ENCODE data around the gene R3HDML.

R3HDML gene

DNA sequence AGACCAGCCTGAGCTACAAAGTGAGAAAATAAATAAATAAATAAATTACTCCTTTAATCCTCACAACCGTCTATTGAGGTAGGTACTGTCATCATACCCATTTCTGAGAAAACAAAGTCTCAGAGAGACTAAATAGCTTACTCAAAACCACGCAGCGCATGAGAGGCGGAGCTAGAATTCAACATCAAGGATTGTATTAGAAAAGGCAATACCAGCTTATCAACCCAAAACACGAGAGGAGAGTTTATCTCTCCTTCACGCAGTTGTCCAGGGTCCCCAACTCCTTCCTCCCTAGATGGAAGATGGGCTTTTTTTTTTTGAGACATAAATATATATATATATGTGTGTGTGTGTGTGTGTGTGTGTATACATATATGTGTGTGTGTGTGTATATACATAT lies 30.9 kb downstream of the R3HDML start:
- DNase-seq, result no peak

DNA sequence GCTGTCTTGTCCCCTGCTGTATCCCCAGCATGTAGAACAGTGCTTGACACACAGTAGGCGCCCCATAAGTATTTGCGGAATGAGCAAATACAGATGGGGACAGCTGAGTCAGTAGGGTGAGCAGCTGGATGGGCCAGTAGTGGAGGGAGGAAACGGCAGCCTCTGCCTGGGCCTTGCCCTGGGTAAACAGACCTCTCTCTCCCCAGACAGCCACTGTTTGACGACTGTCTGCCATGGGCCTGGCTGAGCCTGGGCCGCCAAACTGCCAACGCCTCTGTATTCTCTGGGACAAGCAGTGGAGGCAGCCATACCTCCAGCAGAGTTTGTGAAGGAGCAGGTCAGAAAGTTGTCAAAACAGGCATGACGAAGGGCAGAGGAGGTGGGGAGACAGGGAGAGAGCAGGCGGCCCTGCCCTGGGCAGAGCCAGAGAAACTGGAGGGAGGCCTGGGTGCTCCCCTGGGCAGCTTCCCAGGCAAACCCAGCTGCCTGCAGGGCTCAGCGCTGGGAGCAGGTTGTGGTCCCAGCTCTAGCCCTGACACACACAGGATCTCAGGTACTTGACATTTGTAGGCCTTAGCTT lies 33.9 kb downstream of the R3HDML start:
- DNase-seq, result no peak

GRCh38 chr20:44382641-44383040 lies 45.8 kb downstream of the R3HDML start:
- no peak for DNase-seq

DNA sequence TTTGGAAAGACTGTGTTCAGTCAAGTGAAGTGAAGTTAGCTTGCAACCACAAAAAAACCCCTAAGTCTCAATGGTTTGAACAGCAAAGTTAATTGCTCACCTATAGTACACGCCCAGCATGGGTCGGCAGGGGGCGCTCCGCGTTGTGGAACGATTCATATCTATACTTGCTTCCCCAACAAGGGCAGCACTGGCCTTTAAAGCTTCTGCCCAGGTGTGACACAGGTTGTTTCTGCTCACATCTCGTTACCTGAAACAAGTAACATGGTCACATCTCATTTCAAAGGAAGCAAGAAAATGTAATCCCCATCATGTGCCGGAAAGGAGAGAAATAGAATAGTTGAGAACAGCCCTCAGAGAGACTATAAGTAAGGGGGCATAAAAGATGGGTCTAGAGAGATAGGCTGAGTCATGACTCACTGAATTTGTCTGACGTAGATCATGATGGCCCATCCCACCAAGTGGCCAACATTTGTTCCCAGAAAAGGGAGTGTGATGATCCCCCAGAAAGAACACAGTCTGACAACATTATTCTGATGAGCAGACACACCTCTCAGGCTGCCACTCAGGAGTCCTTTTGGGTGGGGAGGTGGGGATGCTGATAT lies 47.7 kb downstream of the R3HDML start:
- DNase-seq, result peak; percentile 44

GRCh38 chr20:44388466-44389023 lies 51.7 kb downstream of the R3HDML start:
- DNase-seq, result peak; percentile 16

DNA sequence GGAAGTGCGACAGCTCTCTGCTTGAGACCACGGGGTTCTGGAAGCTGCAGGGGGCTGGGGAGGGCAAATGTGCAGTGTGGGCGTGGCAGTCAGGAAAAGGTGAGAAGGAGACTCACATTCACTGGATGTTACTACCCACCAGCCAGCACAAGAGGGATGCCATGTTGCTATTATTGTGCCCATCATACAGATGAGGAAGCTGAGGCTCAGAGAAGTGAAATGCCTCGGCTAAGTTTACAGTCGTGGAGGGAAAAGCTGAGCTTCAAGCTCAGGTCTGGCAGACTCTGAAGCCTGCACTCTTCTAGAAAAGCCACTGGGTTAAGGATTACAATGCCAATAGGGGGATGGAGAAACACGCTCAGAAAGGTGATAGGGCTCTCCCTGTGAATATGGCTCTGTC lies 53.0 kb downstream of the R3HDML start:
- no peak for DNase-seq

DNA sequence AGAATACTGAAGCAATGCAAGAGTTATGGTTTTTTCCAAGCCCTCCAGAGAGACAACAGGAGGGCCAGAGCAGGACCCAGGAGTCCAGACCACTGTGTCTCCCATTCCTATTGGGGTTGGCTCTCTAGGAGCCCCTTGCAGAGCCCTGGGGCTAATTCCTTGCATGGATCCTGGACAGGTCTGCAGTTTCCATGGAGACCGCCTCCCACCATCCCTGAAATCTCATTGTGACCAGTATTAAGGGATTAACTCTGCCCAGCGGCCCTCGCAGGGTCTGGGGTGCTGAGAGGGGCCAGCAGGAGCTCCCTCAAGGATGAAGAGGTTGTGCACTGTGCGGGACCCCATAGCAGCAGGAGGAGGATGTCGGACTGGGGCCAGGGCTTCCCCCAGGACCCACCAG lies 53.4 kb downstream of the R3HDML start:
- DNase-seq, result no peak

DNA sequence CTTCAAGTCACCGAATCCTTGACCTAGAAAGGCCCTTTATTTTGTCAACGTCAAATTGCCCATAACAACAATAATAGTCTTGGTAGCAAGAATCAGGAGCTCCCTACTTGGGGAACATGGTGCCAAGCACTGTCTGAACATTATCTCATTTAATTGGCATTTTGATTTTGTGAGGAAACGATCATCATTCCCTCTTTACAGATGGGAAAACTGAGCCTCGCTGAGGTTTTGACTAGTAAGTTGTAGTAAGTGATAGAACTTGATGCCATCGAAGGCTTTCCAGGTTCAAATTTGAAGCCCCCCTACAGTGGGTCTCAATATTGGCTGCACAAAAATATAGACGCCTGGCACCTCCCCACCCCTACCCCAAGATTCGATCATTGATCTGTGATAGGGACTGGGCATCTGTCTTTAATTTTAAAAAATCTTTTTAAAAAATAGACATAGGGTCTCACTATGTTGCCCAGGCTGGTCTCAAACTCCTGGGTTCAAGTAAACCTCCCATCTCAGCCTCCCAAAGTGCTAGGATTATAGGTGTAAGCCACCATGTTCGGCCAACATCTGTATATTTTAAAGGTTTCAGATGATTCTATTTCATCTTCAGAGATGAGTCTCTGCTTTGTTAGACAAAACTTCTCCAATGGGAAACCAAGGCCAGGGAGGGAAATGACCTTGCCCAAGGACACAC lies 55.4 kb downstream of the R3HDML start:
- DNase-seq, result no peak

- no peak for DNase-seq
Measured at GRCh38 chr20:44392776-44393607, 56.1 kb downstream of the R3HDML start.

- DNase-seq, result no peak
Measured at GRCh38 chr20:44393608-44394451, 57.0 kb downstream of the R3HDML start.

DNA sequence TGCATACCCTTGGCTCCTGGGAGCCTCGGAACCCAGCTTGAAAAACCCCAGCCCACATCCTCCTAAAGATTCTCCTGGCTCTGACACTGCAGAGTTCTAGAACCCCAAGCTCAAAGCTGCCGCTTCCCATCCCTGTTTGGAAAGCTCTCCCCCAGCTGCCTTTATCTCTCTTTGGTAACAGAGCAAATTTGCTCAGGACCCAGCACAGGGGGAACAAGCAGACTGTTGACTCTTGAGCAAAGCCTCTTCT lies 57.5 kb downstream of the R3HDML start:
- DNase-seq, result no peak

- DNase-seq, result no peak
Measured at GRCh38 chr20:44394702-44395460, 58.0 kb downstream of the R3HDML start.

GRCh38 chr20:44395461-44396340 lies 58.9 kb downstream of the R3HDML start:
- no peak for DNase-seq

DNA sequence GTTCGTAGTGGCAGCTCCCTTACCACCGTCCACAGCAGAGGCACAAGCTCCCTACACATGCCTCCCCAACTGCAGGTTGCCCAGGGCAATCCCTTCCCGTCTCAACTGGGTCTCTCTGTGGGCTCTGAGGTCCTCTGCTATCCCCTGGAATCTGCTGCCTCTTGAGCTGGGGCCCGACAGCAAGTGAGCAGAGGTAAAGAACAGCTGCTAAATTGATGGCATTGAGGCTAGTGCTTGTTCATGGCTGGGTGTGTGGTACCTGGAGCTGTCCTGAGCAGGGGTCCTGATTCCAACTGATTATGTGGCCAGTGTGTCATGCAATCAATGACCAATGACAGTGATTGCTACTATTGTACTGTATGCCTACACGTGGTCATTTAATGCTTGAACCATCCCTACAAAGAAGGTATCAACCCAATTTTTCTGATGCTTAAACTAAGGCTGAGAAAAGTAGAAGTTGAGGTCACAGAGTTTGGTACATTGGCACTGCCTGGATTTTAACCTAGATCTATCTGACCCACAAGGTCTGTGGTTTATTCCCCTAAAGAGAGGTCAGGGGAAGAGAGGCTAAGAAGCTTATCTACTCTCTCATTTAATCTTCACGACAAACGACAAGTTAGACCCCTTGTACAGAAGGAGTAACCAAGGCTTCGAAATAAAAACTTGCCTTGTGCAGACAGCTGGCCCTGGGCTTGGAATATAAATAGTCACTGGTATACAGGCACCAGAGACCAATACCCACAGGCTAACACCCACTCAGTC lies 59.7 kb downstream of the R3HDML start:
- DNase-seq, result no peak

- DNase-seq, result no peak
Measured at GRCh38 chr20:44398335-44398734, 61.5 kb downstream of the R3HDML start.

DNA sequence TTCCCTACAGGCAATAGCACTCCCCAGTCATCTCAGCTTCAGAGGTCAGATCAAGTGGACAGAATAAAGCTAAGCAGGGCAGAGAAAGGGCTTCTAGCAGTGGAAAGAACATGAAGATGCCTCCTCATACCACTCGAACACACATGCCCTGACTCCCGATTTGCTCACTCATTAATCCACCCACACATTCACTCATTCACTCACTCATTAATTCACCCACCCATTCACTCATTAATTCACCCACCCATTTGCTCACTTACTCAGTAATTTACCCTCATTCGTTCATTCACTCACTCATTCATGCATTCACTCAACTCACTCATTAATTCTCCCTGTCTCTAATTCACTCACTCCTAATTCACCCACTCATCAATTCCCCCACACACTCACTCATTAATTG lies 62.6 kb downstream of the R3HDML start:
- no peak for DNase-seq

DNA sequence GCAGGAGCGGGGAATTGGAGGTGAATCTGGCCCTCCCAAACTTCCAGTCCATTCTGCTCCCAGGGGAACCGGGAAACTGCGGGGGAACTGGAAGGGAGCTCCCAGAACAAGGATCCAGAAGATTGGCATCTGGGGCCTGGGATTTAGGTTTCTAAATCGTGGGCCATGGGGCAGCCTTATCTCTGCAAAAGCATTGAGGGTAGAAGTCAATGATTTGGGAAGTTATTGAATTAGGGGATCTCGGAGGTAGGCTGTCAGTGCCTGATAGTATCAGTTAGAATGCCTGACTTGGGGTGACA lies 63.8 kb downstream of the R3HDML start:
- no peak for DNase-seq

Measured in midbrain (tissue), 1 donor.